HepG2 (cell line): ENCODE results near the gene CNN3. TPM values are rescaled to one million over a fixed set of nuclear protein-coding genes. Genes with fewer than 3 reads are reported as not detected.

ENCODE experiments used
- GABPB1 ChIP-seq: IDR thresholded peaks from 2 replicates; pipeline ENCODE4 v1.6.1; 2016; ENCODE audit warnings: mild to moderate bottlenecking, missing genetic modification reagents, moderate library complexity, missing compliant biosample characterization
- IRX3 ChIP-seq: sonication (generic); formaldehyde crosslinking; IDR thresholded peaks from 2 replicates; pipeline ENCODE4 v1.8.1; 2023; ENCODE audit warnings: mild to moderate bottlenecking, low read depth, missing genetic modification reagents, borderline replicate concordance
- JUN ChIP-seq: sonication (generic); formaldehyde crosslinking; IDR thresholded peaks from 2 replicates; pipeline ENCODE4 v1.4.0; 2020; ENCODE audit warnings: mild to moderate bottlenecking, missing genetic modification reagents
- MAZ ChIP-seq, 2 experiments: sonication (generic) in 1 of 2; formaldehyde crosslinking in 1 of 2; IDR thresholded peaks; 2 replicates each; pipeline versions ENCODE4 v1.5.0 to v1.6.1; 2012 to 2020; ENCODE audit warnings: low read depth in 2 of 2, mild to moderate bottlenecking in 2 of 2, borderline replicate concordance in 1 of 2, improper control_type of control experiment in 1 of 2, low read length in 1 of 2, missing genetic modification reagents in 1 of 2, moderate library complexity in 1 of 2
- MED8 ChIP-seq: sonication (generic); formaldehyde crosslinking; IDR thresholded peaks from 2 replicates; pipeline ENCODE4 v1.8.1; 2023; ENCODE audit warnings: mild to moderate bottlenecking, missing genetic modification reagents; ENCODE audit not compliant: insufficient replicate concordance
- MTERF4 ChIP-seq: sonication (generic); formaldehyde crosslinking; IDR thresholded peaks from 2 replicates; pipeline ENCODE4 v1.8.0; 2023; ENCODE audit warnings: mild to moderate bottlenecking, missing genetic modification reagents
- MXI1 ChIP-seq: IDR thresholded peaks from 3 replicates; pipeline ENCODE4 v1.6.1; 2012; ENCODE audit warnings: low read depth, low read length, inconsistent platforms, borderline replicate concordance
- MZF1 ChIP-seq: sonication (generic); formaldehyde crosslinking; IDR thresholded peaks from 2 replicates; pipeline ENCODE4 v1.8.1; 2023; ENCODE audit warnings: mild to moderate bottlenecking, missing genetic modification reagents, borderline replicate concordance
- REST ChIP-seq, 2 experiments: IDR thresholded peaks; 2 replicates each; pipeline ENCODE4 v1.6.1; 2011 to 2012; ENCODE audit warnings: low read length in 2 of 2, borderline replicate concordance in 1 of 2, low read depth in 1 of 2, mild to moderate bottlenecking in 1 of 2, moderate library complexity in 1 of 2
- RNF2 ChIP-seq: fragments of 450-650 bp; conservative IDR thresholded peaks from 2 replicates; pipeline ENCODE4 v1.6.1; 2016; ENCODE audit warnings: low read depth
- SRF ChIP-seq: IDR thresholded peaks from 2 replicates; pipeline ENCODE4 v1.6.1; 2011; ENCODE audit warnings: mild to moderate bottlenecking, low read depth, low read length, moderate library complexity
- ZNF510 ChIP-seq: sonication (generic); formaldehyde crosslinking; IDR thresholded peaks from 2 replicates; pipeline ENCODE4 v1.4.0; 2020; ENCODE audit warnings: low read depth, mild to moderate bottlenecking, missing genetic modification reagents
- ZNF605 ChIP-seq: sonication (generic); formaldehyde crosslinking; IDR thresholded peaks from 2 replicates; pipeline ENCODE4 v1.8.0; 2022; ENCODE audit warnings: mild to moderate bottlenecking, missing genetic modification reagents
- ZNF720 ChIP-seq: sonication (generic); formaldehyde crosslinking; IDR thresholded peaks from 2 replicates; pipeline ENCODE4 v1.4.0; 2020; ENCODE audit warnings: missing genetic modification reagents
- ZNF883 ChIP-seq: sonication (generic); formaldehyde crosslinking; IDR thresholded peaks from 2 replicates; pipeline ENCODE4 v1.5.1; 2020; ENCODE audit warnings: mild to moderate bottlenecking, missing genetic modification reagents; ENCODE audit errors: not compliant biosample characterization
- polyA plus RNA-seq, 8 experiments: library from polyadenylated mRNA; depleted of rRNA in 3 of 8; stranded (reverse) in 7 of 8; unstranded in 1 of 8; fragments of >200 nt; fragmentation: Illumina TruSeq in 4 of 8; extraction: Trizol in 4 of 8; gene quantifications; 2 replicates each; pipeline versions ENCODE4 v1.2.1 to v1.2.3, GENCODE V29; 2011 to 2016; ENCODE audit warnings: low read depth in 4 of 8, missing spikeins in 1 of 8, mixed read lengths in 1 of 8; ENCODE audit not compliant: insufficient read depth in 1 of 8
- total RNA-seq, 5 experiments: library from RNA; depleted of rRNA; stranded (reverse); fragments of >200 nt; fragmentation: Illumina TruSeq; extraction: Trizol; gene quantifications; 2 replicates each; pipeline ENCODE4 v1.2.3, GENCODE V29; 2016; ENCODE audit warnings: low read depth in 1 of 5
- TF ChIP-seq, protein P1 (sequence below): sonication (generic); formaldehyde crosslinking; IDR thresholded peaks from 2 replicates; pipeline ENCODE4 v1.8.1; 2023; ENCODE audit warnings: mild to moderate bottlenecking, missing genetic modification reagents
- TF ChIP-seq, protein P2 (sequence below): sonication (generic); formaldehyde crosslinking; conservative IDR thresholded peaks from 2 replicates; pipeline ENCODE4 v1.5.0; 2020; ENCODE audit warnings: missing genetic modification reagents
- TF ChIP-seq, protein P3 (sequence below): sonication (generic); formaldehyde crosslinking; IDR thresholded peaks from 2 replicates; pipeline ENCODE4 v1.5.0; 2020; ENCODE audit warnings: mild to moderate bottlenecking, low read depth, missing genetic modification reagents, borderline replicate concordance
- TF ChIP-seq, protein P4 (sequence below): IDR thresholded peaks from 2 replicates; pipeline ENCODE4 v1.6.1; 2018; ENCODE audit warnings: missing genetic modification reagents

The CNN3 gene
- total and polyA plus RNA-seq, 2 of the 13 experiments (the other 11 are each of a cell fraction or from before 2014, with no cell fraction given), result 113 to 223 TPM

- TF ChIP-seq, protein P1, sequence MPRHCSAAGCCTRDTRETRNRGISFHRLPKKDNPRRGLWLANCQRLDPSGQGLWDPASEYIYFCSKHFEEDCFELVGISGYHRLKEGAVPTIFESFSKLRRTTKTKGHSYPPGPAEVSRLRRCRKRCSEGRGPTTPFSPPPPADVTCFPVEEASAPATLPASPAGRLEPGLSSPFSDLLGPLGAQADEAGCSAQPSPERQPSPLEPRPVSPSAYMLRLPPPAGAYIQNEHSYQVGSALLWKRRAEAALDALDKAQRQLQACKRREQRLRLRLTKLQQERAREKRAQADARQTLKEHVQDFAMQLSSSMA (CRISPR knock-in tag), result peak; percentile 74; the same call in 1 of the 2 replicates
- TF ChIP-seq IRX3 (CRISPR knock-in tag) (peak; percentile 88), ZNF883 (peak; percentile 93), MAZ (IDR thresholded peaks at IDR 0.05; ENCODE audit: borderline replicate concordance, low read depth, low read length) (peak; percentile 84), MAZ (CRISPR knock-in tag; IDR thresholded peaks at IDR 0.05; ENCODE audit: low read depth) (peak; percentile 68; the same call in 1 of the 2 replicates), MZF1 (CRISPR knock-in tag) (no peak), REST (IDR thresholded peaks at IDR 0.05; ENCODE audit: borderline replicate concordance in 1 of 2, low read depth in 1 of 2, low read length in 2 of 2) (peak in 1 of 2 experiments; percentile 46; a peak in 2 of 4 replicates), MTERF4 (no peak), SRF (no peak), ZNF510 (CRISPR knock-in tag) (peak; percentile 85; the same call in 1 of the 2 replicates), MXI1 (peak; percentile 59; the same call in 1 of the 3 replicates), ZNF605 (peak; percentile 20; the same call in 1 of the 2 replicates), GABPB1 (peak; percentile 55; the same call in 1 of the 2 replicates), JUN (no peak; the same call in 1 of the 2 replicates), RNF2 (peak; percentile 28; the same call in 1 of the 2 replicates), MED8 (CRISPR knock-in tag) (peak; percentile 48), ZNF720 (CRISPR knock-in tag) (no peak)
- TF ChIP-seq, protein P2, sequence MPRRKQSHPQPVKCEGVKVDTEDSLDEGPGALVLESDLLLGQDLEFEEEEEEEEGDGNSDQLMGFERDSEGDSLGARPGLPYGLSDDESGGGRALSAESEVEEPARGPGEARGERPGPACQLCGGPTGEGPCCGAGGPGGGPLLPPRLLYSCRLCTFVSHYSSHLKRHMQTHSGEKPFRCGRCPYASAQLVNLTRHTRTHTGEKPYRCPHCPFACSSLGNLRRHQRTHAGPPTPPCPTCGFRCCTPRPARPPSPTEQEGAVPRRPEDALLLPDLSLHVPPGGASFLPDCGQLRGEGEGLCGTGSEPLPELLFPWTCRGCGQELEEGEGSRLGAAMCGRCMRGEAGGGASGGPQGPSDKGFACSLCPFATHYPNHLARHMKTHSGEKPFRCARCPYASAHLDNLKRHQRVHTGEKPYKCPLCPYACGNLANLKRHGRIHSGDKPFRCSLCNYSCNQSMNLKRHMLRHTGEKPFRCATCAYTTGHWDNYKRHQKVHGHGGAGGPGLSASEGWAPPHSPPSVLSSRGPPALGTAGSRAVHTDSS, result no peak
- TF ChIP-seq, protein P3, sequence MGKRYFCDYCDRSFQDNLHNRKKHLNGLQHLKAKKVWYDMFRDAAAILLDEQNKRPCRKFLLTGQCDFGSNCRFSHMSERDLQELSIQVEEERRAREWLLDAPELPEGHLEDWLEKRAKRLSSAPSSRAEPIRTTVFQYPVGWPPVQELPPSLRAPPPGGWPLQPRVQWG (CRISPR knock-in tag), result no peak
- TF ChIP-seq, protein P4, sequence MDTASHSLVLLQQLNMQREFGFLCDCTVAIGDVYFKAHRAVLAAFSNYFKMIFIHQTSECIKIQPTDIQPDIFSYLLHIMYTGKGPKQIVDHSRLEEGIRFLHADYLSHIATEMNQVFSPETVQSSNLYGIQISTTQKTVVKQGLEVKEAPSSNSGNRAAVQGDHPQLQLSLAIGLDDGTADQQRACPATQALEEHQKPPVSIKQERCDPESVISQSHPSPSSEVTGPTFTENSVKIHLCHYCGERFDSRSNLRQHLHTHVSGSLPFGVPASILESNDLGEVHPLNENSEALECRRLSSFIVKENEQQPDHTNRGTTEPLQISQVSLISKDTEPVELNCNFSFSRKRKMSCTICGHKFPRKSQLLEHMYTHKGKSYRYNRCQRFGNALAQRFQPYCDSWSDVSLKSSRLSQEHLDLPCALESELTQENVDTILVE, result 0 out of 2 replicates have a peak, but pooled peaks have one; percentile 43
These were observed at the start of gene CNN3 (continued) for GRCh38 chr1:94926915-94927404.
